AG09309 (cell line): ENCODE measurements around the gene NQO1.

ENCODE experiments used
- DNase-seq: peaks from one replicate; pipeline ENCODE4 v3.0.0-alpha.2; 2010; ENCODE audit warnings: low read depth
- H3K4me3 ChIP-seq: 2 replicates; pipeline ENCODE4 v1.5.1; 2011; ENCODE audit warnings: mild to moderate bottlenecking, low read depth, low read length, moderate library complexity; ENCODE audit not compliant: control insufficient read depth
- TF ChIP-seq, protein P1 (sequence below): IDR thresholded peaks from 2 replicates; pipeline ENCODE4 v1.5.1; 2011; ENCODE audit warnings: mild to moderate bottlenecking, low read depth, low read length, inconsistent platforms; ENCODE audit not compliant: insufficient read depth, control insufficient read depth; ENCODE audit errors: missing control alignments

The NQO1 gene

GRCh38 chr16:69672315-69672997 lies 53.9 kb downstream of the NQO1 start:
- TF ChIP-seq, protein P1, sequence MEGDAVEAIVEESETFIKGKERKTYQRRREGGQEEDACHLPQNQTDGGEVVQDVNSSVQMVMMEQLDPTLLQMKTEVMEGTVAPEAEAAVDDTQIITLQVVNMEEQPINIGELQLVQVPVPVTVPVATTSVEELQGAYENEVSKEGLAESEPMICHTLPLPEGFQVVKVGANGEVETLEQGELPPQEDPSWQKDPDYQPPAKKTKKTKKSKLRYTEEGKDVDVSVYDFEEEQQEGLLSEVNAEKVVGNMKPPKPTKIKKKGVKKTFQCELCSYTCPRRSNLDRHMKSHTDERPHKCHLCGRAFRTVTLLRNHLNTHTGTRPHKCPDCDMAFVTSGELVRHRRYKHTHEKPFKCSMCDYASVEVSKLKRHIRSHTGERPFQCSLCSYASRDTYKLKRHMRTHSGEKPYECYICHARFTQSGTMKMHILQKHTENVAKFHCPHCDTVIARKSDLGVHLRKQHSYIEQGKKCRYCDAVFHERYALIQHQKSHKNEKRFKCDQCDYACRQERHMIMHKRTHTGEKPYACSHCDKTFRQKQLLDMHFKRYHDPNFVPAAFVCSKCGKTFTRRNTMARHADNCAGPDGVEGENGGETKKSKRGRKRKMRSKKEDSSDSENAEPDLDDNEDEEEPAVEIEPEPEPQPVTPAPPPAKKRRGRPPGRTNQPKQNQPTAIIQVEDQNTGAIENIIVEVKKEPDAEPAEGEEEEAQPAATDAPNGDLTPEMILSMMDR = no peak
- DNase-seq = no peak
- H3K4me3 ChIP-seq = no peak overlapping the region

GRCh38 chr16:69669577-69669976 lies 56.8 kb downstream of the NQO1 start:
- TF ChIP-seq, protein P1 = no peak
- no peak overlapping the region for H3K4me3 ChIP-seq
- no peak for DNase-seq

DNA sequence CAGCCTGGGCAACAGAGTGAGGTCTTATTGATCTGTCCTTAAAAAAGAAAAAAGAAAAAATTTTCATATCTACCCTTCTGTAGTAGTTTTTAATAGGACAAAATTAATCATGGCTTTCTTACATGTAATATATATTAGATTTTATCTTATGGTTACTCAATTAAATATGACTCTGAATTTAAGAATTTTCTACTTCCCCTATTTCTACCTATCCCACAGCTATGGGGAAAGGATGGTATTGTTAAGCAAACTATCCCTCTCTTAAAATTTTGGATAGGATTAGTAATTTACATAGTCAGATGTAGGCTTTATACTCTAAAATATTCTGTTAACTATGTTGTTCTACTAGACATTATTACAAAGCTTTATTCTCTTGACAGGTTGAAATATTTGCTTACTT lies 62.5 kb downstream of the NQO1 start:
- no peak overlapping the region for H3K4me3 ChIP-seq
- TF ChIP-seq, protein P1 = no peak
- DNase-seq = no peak

DNA sequence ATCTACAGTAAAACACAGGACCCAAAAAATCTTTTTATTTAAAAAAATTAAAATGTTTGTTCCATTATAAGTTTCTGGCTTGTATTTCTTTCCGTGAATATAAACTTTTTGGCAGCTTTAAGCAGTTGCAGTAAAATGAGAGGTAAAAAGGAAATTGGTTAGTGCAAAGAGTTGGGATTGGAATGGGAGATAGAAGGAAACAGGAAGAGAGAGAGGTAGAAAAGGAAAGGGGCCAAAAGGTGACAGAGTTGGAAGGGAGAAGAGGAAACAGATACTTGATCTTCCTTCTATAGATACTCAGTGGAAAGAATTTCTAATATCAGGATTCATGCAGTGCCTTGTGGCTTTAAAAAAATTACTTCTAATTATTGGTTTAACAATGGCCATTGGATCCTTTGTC lies 63.5 kb downstream of the NQO1 start:
- no peak for DNase-seq
- TF ChIP-seq, protein P1 = no peak
- no peak overlapping the region for H3K4me3 ChIP-seq

- H3K4me3 ChIP-seq = no peak overlapping the region
- DNase-seq = no peak
- TF ChIP-seq, protein P1 = no peak
Observed at GRCh38 chr16:69660166-69660565, 66.2 kb downstream of the NQO1 start.
